Measurements from ENCODE around the gene DHRS12.

Gene DHRS12

DNA sequence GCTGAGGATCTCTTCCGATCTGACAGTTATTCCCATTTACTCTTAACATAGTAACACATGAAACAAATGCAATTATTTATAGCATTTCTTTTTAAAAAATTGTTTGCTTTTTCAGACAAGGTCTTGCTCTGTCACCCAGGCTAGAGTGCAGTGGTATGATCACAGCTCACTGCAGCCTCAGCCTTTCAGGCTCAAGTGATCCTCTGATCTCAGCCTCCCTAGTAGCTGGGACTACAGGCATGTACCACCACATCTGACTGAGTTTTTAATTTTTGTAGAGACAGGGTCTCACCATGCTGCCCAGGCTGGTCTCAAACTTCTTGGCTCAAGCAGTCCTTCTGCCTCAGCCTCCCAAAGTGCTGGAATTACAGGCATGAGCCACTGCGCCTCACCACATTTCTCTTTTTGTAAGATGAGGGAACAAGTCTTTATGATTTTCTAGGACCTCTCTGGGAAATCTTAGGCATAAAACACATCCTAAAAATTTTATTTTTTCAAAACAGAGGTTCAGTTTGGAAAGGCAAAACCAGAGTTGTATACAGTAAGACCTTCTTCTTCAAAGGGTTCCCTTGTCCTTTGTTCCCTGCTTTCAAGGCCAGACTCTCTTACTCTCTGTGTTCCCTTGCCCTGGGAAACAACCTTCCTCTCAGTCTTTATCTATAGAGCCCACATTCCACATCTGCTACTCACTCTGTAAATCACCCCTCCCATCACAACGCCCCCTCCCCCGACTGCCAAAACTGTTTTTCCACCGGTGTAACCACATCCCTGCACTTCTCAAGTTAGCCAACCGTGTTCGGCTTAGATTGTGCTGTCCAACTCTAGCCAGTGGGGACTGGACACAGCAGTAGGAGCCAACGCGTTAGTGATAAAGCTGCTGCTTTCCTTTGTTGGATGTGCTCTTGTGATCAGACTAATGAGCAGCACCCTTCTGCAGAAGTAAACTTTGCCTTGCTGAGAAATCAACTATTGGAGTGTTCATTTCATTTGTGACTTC is 56.2 kb downstream of the DHRS12 start:
- DNase-seq, result no peak

GRCh38 chr13:51746802-51747201 is 57.2 kb downstream of the DHRS12 start:
- no peak for DNase-seq

DNA sequence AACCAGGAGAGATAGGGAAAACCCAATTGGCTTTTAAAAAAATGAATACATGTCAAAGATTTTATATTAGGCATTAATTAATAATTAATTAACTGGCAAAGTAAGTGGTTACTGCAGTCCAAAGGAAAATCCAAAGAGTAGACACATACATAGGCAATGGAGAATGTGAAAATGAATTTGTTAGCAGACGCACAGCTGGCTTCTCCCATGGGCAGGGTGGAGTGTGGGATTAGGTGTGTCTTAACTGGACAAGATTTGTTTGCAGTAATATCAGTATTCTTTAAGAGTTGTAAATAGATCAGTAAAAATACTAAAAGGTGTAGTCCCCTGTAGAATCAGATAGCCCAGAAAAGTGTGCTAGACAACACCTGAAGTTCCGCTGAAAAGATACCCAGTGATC is 58.7 kb downstream of the DHRS12 start:
- DNase-seq, result no peak

GRCh38 chr13:51742611-51743010 is 61.4 kb downstream of the DHRS12 start:
- DNase-seq, result no peak

DNA sequence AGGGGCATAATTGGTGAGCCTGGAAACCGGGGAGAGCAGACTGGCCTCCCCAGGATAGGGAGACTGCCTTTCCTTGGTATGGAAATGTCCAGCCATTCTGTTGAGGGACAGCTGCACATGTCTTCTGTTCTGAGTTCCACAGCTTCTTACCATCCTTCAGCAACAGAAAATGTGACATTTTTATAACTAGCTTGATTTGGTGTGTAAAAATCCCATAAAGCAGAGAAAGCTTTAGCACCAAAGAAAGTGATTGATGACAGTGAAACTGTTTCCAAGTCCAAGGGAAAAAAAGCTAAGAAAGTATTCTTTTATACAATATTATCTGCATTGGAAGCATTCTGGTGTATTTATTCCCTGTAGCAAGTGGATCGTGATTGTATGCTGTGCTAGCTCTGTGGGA is 61.9 kb downstream of the DHRS12 start:
- no peak for DNase-seq

GRCh38 chr13:51740698-51741097 is 63.3 kb downstream of the DHRS12 start:
- no peak for DNase-seq

GRCh38 chr13:51739027-51739764 is 64.8 kb downstream of the DHRS12 start:
- no peak for DNase-seq

GRCh38 chr13:51738226-51738905 is 65.6 kb downstream of the DHRS12 start:
- DNase-seq, result no peak

DNA sequence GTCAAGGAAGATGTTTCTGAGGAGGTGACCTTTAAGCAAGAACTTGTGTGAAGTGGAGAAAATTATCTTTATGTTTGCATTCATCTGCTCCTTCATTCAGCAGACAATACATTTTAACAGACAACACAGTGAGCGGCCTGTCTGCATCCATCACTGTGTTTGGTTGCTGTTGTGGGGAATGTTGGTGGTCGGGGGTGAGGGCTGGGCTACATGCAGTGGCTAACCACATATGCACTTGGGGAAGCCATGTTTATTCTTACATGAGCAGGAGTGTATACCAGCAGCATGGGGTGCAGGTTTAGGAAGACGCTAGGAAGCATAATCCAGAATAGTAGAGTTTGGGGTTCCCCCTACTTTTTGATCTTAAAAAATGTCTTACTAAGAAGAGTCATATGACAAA is 66.4 kb downstream of the DHRS12 start:
- DNase-seq, result no peak

GRCh38 chr13:51734786-51735185 is 69.2 kb downstream of the DHRS12 start:
- no peak for DNase-seq

GRCh38 chr13:51733374-51734298 is 70.3 kb downstream of the DHRS12 start:
- DNase-seq, result no peak

DNA sequence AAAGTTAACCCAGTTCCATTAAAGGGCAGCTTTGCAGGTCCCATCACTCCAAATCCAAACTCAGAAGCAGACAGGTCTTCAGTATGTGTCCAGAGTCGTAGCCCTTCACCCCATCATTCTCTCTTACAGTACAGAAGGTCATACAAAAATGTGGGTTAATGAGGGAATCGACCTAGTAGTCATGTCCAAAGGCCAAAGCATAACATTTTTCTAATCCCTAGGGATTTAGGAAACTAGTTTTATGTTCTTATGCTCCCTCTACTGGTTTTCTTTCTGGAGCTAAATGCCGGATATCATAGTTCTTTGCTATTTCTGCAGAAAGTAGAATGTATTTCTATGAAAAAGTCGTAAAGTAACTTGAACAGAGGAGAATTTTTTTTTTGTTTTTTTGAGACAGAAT is 72.2 kb downstream of the DHRS12 start:
- no peak for DNase-seq

DNA sequence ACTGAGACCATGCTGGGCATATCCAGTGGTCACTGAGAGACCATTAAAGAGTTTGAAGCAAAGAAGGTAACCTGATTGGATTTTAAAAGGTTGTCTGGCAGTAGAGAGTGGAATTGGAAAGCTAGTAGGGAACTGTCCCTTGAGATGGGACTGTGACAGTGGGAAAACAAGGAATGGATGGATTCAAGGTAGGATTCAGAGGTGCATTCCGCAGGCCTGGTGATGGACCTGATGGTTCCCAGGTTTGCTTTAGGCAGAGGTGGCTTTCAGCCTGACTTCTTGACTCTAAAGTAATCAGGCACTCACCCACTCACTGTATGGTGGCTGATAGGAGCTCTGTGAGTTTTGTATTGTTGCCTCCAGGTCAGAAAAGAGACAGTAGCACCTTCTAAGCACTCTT is 73.0 kb downstream of the DHRS12 start:
- no peak for DNase-seq

DNA sequence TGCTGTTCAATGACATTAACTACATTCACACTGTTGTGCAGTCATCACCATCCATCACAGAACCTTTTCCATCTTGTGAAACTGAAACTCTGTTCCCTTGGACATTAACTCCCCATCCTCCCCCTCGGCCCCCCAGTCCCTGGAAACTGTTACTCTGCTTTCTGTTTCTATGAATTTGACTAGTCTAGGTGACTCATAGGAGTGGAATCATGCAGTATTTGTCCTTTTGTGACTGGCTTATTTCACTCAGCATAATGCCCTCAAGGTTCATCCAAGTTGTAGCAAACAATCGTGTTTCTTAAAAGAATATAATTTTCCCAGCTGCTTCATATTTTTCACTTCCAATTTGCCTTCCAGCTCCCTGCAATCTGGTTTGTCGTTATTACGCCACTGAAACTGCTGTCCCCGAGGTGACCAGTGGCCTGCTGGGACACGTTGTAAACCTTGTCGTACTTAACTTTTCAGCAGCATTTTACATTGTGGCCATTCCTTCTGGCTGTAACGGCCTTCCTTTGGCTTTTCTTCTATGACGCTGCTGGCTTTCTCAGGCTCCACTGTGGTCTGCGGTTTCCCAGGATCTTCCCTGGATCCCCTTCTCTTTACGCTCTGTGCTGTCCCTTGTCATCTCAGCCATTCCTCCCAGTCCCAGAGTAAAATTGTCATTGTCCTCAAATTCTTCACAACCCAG is 74.0 kb downstream of the DHRS12 start:
- no peak for DNase-seq

GRCh38 chr13:51728972-51729371 is 75.0 kb downstream of the DHRS12 start:
- no peak for DNase-seq

- no peak for DNase-seq
Measured at GRCh38 chr13:51728275-51728673, 75.7 kb downstream of the DHRS12 start.

GRCh38 chr13:51727634-51728274 is 76.2 kb downstream of the DHRS12 start:
- no peak for DNase-seq

- DNase-seq, result no peak
Measured at GRCh38 chr13:51726446-51727193, 77.3 kb downstream of the DHRS12 start.

DNA sequence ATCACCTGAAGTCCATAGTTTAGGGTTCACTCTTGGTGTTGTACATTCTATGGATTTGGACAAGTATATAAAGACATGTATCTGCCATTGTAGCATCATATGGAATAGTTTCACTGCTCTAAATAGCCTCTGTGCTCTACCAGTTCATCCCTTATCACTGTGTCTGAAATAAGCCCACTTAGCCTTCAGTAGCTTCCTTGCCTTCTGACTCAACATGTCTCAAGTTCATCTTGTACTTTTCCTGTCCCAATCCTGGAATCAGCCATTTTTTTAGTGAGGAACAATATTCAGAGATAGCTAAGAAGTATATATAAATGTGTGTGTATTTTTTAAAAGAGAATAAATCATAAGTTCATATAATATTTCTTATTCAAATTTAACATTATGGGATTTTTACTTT is 79.2 kb downstream of the DHRS12 start:
- no peak for DNase-seq

- DNase-seq, result no peak
Measured at GRCh38 chr13:51723529-51723928, 80.4 kb downstream of the DHRS12 start.

All from NCI-H1694 treated with DMSO at 0.1 percent for 48 hours (cell line).